Spleen (tissue), 7 donors: ENCODE measurements around the gene FRMD5.

Experiments used
- POLR2AphosphoS5 ChIP-seq, 3 donors: sonication (generic); formaldehyde crosslinking; IDR thresholded peaks; one replicate each; pipeline ENCODE4 v1.5.1; 2017; ENCODE audit warnings: antibody characterized with exemption in 3 of 3
- TF ChIP-seq, protein P1 (sequence below), 11 experiments: fragments of 200-600 bp in 7 of 11; fragments of 450-650 bp in 4 of 11; sonication (generic) in 4 of 11; IDR thresholded peaks in 8 of 11; conservative IDR thresholded peaks in 3 of 11; 1 replicate in 7 of 11; 2 replicates in 4 of 11; pipeline versions ENCODE4 v1.4.0 to v1.8.0; 2016 to 2021; ENCODE audit warnings: antibody characterized with exemption in 11 of 11, inconsistent platforms in 4 of 11, mild to moderate bottlenecking in 1 of 11
- donor health status: DM: no; HTN: no; CAD: no; lungs with moderate emphysema.
- donor health status: DM: no; HTN: no; CAD: no.
- donor health status: DM: no; HTN: no; CAD: no.

DNA sequence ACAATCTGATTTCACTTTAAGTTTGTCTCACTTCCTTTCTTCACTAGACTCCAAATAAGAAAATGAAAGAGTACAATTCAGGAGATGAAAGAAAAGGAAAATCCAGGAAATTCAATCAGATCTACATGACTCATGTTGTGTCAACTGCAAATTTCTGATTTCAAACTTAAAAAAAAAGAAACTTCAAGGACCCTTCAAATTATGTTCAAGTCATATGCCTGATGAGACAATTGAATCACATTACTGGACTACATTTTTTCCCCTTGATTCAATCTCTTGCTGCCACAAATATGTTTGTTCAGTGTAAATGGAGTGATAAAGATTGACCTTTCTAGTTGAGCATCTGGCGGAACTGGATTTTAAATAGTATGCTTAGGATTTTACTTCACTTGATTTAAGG, 37.4 kb downstream of the FRMD5 start:
- TF ChIP-seq POLR2AphosphoS5 (IDR thresholded peaks at IDR 0.05), result no peak
- TF ChIP-seq, protein P1, sequence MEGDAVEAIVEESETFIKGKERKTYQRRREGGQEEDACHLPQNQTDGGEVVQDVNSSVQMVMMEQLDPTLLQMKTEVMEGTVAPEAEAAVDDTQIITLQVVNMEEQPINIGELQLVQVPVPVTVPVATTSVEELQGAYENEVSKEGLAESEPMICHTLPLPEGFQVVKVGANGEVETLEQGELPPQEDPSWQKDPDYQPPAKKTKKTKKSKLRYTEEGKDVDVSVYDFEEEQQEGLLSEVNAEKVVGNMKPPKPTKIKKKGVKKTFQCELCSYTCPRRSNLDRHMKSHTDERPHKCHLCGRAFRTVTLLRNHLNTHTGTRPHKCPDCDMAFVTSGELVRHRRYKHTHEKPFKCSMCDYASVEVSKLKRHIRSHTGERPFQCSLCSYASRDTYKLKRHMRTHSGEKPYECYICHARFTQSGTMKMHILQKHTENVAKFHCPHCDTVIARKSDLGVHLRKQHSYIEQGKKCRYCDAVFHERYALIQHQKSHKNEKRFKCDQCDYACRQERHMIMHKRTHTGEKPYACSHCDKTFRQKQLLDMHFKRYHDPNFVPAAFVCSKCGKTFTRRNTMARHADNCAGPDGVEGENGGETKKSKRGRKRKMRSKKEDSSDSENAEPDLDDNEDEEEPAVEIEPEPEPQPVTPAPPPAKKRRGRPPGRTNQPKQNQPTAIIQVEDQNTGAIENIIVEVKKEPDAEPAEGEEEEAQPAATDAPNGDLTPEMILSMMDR (IDR thresholded peaks at IDR 0.05 in 8 of 11, conservative IDR thresholded peaks at IDR 0.05 in 3 of 11), result no peak
